ENCODE measurements around the gene DRGX.

Gene DRGX

GRCh38 chr10:49433069-49433468, 37.2 kb upstream of the DRGX start:
- CTCF ChIA-PET = interaction anchor here (1.2 kb wide), 1 partner anchor 14 kb away, joined by 3 read pairs; no protein-coding TSS in a partner anchor

DNA sequence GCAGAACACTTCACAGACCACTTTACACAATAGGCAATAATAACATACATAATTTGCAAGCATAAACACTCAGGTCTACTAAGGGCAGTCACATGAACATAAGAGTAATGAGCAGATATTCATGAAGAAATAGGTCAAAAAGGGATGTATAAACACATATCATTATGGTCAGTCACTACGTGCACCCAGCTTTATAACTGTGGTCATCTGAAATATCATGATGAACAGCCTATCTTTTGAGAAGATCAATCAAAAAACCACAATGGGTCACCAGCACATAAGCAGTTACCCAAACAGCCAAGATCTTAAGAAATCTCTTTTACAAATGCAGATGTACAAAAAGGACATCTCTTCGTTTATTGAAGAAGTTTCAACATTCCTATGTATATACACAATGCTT, 35.5 kb upstream of the DRGX start:
- Histone ChIP-seq H3K36me3 (ENCODE audit: control insufficient read depth in 2 of 2, insufficient read depth in 1 of 2, low read length in 2 of 2) (no peaks in the 10 kb centered on the region), H3K27ac (ENCODE audit: extremely low read depth, low read depth, low read length) (no peak overlapping the region), H3K4me1 (ENCODE audit: control insufficient read depth, insufficient read depth, low read length) (no peaks in the 10 kb centered on the region), H3K9me3 (ENCODE audit: control insufficient read depth, insufficient read depth, low read depth, low read length) (no peaks in the 10 kb centered on the region), H3K4me3 (ENCODE audit: low read depth, low read length) (no peak overlapping the region)
- POLR2A ChIA-PET = no interaction called here
- CTCF ChIA-PET = no interaction called here
- TF ChIP-seq ZBTB10 (tag by site-specific recombination; IDR thresholded peaks at IDR 0.05) = no peak
- TF ChIP-seq, protein P1, sequence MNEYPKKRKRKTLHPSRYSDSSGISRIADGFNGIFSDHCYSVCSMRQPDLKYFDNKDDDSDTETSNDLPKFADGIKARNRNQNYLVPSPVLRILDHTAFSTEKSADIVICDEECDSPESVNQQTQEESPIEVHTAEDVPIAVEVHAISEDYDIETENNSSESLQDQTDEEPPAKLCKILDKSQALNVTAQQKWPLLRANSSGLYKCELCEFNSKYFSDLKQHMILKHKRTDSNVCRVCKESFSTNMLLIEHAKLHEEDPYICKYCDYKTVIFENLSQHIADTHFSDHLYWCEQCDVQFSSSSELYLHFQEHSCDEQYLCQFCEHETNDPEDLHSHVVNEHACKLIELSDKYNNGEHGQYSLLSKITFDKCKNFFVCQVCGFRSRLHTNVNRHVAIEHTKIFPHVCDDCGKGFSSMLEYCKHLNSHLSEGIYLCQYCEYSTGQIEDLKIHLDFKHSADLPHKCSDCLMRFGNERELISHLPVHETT (tag by site-specific recombination; IDR thresholded peaks at IDR 0.05) = no peak
- TF ChIP-seq KLF16 (tag by site-specific recombination; IDR thresholded peaks at IDR 0.05) = no peak
- TF ChIP-seq REPIN1 (tag by site-specific recombination; IDR thresholded peaks at IDR 0.05; ENCODE audit: low read depth) = no peak
- TF ChIP-seq TCF7L2 (IDR thresholded peaks at IDR 0.05; ENCODE audit: borderline replicate concordance, low read depth, low read length) = no peak
- TF ChIP-seq, protein P2, sequence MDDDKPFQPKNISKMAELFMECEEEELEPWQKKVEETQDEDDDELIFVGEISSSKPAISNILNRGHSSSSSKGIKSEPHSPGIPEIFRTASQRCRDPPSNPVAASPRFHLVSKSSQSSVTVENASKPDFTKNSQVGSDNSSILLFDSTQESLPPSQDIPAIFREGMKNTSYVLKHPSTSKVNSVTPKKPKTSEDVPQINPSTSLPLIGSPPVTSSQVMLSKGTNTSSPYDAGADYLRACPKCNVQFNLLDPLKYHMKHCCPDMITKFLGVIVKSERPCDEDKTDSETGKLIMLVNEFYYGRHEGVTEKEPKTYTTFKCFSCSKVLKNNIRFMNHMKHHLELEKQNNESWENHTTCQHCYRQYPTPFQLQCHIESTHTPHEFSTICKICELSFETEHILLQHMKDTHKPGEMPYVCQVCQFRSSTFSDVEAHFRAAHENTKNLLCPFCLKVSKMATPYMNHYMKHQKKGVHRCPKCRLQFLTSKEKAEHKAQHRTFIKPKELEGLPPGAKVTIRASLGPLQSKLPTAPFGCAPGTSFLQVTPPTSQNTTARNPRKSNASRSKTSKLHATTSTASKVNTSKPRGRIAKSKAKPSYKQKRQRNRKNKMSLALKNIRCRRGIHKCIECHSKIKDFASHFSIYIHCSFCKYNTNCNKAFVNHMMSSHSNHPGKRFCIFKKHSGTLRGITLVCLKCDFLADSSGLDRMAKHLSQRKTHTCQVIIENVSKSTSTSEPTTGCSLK (tag by site-specific recombination; IDR thresholded peaks at IDR 0.05) = no peak
- TF ChIP-seq, protein P3, sequence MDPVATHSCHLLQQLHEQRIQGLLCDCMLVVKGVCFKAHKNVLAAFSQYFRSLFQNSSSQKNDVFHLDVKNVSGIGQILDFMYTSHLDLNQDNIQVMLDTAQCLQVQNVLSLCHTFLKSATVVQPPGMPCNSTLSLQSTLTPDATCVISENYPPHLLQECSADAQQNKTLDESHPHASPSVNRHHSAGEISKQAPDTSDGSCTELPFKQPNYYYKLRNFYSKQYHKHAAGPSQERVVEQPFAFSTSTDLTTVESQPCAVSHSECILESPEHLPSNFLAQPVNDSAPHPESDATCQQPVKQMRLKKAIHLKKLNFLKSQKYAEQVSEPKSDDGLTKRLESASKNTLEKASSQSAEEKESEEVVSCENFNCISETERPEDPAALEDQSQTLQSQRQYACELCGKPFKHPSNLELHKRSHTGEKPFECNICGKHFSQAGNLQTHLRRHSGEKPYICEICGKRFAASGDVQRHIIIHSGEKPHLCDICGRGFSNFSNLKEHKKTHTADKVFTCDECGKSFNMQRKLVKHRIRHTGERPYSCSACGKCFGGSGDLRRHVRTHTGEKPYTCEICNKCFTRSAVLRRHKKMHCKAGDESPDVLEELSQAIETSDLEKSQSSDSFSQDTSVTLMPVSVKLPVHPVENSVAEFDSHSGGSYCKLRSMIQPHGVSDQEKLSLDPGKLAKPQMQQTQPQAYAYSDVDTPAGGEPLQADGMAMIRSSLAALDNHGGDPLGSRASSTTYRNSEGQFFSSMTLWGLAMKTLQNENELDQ (tag by site-specific recombination; IDR thresholded peaks at IDR 0.05; ENCODE audit: low read depth) = no peak
- no peak for TF ChIP-seq ZNF174 (tag by site-specific recombination; IDR thresholded peaks at IDR 0.05)
- TF ChIP-seq ZNF169 (tag by site-specific recombination; IDR thresholded peaks at IDR 0.05) = no peak
- TF ChIP-seq ZFP69B (tag by site-specific recombination; IDR thresholded peaks at IDR 0.05) = no peak
- TF ChIP-seq ZNF423 (tag by site-specific recombination; IDR thresholded peaks at IDR 0.05) = no peak
- TF ChIP-seq, protein P4, sequence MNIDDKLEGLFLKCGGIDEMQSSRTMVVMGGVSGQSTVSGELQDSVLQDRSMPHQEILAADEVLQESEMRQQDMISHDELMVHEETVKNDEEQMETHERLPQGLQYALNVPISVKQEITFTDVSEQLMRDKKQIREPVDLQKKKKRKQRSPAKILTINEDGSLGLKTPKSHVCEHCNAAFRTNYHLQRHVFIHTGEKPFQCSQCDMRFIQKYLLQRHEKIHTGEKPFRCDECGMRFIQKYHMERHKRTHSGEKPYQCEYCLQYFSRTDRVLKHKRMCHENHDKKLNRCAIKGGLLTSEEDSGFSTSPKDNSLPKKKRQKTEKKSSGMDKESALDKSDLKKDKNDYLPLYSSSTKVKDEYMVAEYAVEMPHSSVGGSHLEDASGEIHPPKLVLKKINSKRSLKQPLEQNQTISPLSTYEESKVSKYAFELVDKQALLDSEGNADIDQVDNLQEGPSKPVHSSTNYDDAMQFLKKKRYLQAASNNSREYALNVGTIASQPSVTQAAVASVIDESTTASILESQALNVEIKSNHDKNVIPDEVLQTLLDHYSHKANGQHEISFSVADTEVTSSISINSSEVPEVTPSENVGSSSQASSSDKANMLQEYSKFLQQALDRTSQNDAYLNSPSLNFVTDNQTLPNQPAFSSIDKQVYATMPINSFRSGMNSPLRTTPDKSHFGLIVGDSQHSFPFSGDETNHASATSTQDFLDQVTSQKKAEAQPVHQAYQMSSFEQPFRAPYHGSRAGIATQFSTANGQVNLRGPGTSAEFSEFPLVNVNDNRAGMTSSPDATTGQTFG (tag by site-specific recombination; IDR thresholded peaks at IDR 0.05; ENCODE audit: borderline replicate concordance) = no peak
- TF ChIP-seq ZNF510 (tag by site-specific recombination; IDR thresholded peaks at IDR 0.05; ENCODE audit: insufficient replicate concordance) = no peak
- no peak for TF ChIP-seq MYNN (tag by site-specific recombination; IDR thresholded peaks at IDR 0.05; ENCODE audit: borderline replicate concordance)

More at GRCh38 chr10:49433069-49433468, 37.2 kb upstream of the DRGX start:
- no peaks in the 10 kb centered on the region for H3K9me3 ChIP-seq (ENCODE audit: control insufficient read depth, insufficient read depth, low read depth, low read length)
- H3K4me1 ChIP-seq (ENCODE audit: control insufficient read depth, insufficient read depth, low read length) = no peaks in the 10 kb centered on the region
- H3K27ac ChIP-seq (ENCODE audit: extremely low read depth, low read depth, low read length) = no peak overlapping the region
- no peak overlapping the region for H3K4me3 ChIP-seq (ENCODE audit: low read depth, low read length)
- POLR2A ChIA-PET = no interaction called here
- TF ChIP-seq ZNF16 (tag by site-specific recombination; IDR thresholded peaks at IDR 0.05; ENCODE audit: low read depth) (no peak), ZNF677 (tag by site-specific recombination; IDR thresholded peaks at IDR 0.05) (no peak), EGR2 (tag by site-specific recombination; IDR thresholded peaks at IDR 0.05; ENCODE audit: low read depth) (no peak), ZNF132 (tag by site-specific recombination; IDR thresholded peaks at IDR 0.05; ENCODE audit: borderline replicate concordance) (no peak), ZNF140 (tag by site-specific recombination; IDR thresholded peaks at IDR 0.05) (no peak), KLF8 (tag by site-specific recombination; IDR thresholded peaks at IDR 0.05) (no peak), ZNF701 (tag by site-specific recombination; IDR thresholded peaks at IDR 0.05) (no peak), KLF16 (tag by site-specific recombination; IDR thresholded peaks at IDR 0.05) (no peak), ZNF416 (tag by site-specific recombination; IDR thresholded peaks at IDR 0.05) (no peak), HOXC10 (CRISPR knock-in tag; IDR thresholded peaks at IDR 0.05) (no peak), BCL11A (tag by site-specific recombination; IDR thresholded peaks at IDR 0.05; ENCODE audit: low read depth) (no peak), SETDB1 (IDR thresholded peaks at IDR 0.05; ENCODE audit: insufficient read length, low read length) (no peak), ZNF423 (tag by site-specific recombination; IDR thresholded peaks at IDR 0.05) (no peak), ZNF302 (tag by site-specific recombination; IDR thresholded peaks at IDR 0.05; ENCODE audit: low read depth) (no peak)
- TF ChIP-seq, protein P5, sequence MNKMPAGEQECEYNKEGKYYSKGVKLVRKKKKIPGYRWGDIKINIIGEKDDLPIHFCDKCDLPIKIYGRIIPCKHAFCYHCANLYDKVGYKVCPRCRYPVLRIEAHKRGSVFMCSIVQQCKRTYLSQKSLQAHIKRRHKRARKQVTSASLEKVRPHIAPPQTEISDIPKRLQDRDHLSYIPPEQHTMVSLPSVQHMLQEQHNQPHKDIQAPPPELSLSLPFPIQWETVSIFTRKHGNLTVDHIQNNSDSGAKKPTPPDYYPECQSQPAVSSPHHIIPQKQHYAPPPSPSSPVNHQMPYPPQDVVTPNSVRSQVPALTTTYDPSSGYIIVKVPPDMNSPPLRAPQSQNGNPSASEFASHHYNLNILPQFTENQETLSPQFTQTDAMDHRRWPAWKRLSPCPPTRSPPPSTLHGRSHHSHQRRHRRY (tag by site-specific recombination; IDR thresholded peaks at IDR 0.05) = no peak
- TF ChIP-seq, protein P6, sequence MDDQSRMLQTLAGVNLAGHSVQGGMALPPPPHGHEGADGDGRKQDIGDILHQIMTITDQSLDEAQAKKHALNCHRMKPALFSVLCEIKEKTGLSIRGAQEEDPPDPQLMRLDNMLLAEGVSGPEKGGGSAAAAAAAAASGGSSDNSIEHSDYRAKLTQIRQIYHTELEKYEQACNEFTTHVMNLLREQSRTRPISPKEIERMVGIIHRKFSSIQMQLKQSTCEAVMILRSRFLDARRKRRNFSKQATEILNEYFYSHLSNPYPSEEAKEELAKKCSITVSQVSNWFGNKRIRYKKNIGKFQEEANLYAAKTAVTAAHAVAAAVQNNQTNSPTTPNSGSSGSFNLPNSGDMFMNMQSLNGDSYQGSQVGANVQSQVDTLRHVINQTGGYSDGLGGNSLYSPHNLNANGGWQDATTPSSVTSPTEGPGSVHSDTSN (CRISPR knock-in tag; IDR thresholded peaks at IDR 0.05) = no peak
- H3K36me3 ChIP-seq (ENCODE audit: control insufficient read depth in 2 of 2, insufficient read depth in 1 of 2, low read length in 2 of 2) = no peaks in the 10 kb centered on the region

Measured in HEK293 (cell line).